MG63 (cell line): ENCODE results near the gene RILPL1. TPM values are rescaled to one million over a fixed set of nuclear protein-coding genes. Genes with fewer than 3 reads are reported as not detected.
"Not testable (repeated sequence)": the region's sequence is repeated elsewhere in the genome, so short reads cannot be mapped to it uniquely, and the experiment has no call there.

Source experiments
- DNase-seq: peaks from one replicate; pipeline ENCODE4 v3.0.0-alpha.2; 2020
- H3K27me3 ChIP-seq: fragments of 250-450 bp; sonication (Bioruptor Pico); 2 replicates; pipeline ENCODE4 v1.5.1; 2020; ENCODE audit warnings: mild to moderate bottlenecking, moderate library complexity
- H3K36me3 ChIP-seq: fragments of 250-450 bp; sonication (Bioruptor Pico); 2 replicates; pipeline ENCODE4 v1.5.1; 2020; ENCODE audit warnings: mild to moderate bottlenecking, moderate library complexity
- H3K4me3 ChIP-seq: fragments of 250-450 bp; sonication (Bioruptor Pico); 2 replicates; pipeline ENCODE4 v1.5.1; 2020; ENCODE audit warnings: mild to moderate bottlenecking, moderate library complexity
- H3K9me3 ChIP-seq: fragments of 250-450 bp; sonication (Bioruptor Pico); 2 replicates; pipeline ENCODE4 v1.5.1; 2020; ENCODE audit warnings: mild to moderate bottlenecking, moderate library complexity
- total RNA-seq: library from RNA; depleted of rRNA; stranded (reverse); fragments of >200 nt; shearing (Covaris generic); gene quantifications from 2 replicates; pipeline ENCODE4 v1.2.3, GENCODE V29; 2014; ENCODE audit warnings: low replicate concordance; rRNA removed

The RILPL1 gene
- total RNA-seq, 1 experiment from 2014 or later, result 24.2 TPM

DNA sequence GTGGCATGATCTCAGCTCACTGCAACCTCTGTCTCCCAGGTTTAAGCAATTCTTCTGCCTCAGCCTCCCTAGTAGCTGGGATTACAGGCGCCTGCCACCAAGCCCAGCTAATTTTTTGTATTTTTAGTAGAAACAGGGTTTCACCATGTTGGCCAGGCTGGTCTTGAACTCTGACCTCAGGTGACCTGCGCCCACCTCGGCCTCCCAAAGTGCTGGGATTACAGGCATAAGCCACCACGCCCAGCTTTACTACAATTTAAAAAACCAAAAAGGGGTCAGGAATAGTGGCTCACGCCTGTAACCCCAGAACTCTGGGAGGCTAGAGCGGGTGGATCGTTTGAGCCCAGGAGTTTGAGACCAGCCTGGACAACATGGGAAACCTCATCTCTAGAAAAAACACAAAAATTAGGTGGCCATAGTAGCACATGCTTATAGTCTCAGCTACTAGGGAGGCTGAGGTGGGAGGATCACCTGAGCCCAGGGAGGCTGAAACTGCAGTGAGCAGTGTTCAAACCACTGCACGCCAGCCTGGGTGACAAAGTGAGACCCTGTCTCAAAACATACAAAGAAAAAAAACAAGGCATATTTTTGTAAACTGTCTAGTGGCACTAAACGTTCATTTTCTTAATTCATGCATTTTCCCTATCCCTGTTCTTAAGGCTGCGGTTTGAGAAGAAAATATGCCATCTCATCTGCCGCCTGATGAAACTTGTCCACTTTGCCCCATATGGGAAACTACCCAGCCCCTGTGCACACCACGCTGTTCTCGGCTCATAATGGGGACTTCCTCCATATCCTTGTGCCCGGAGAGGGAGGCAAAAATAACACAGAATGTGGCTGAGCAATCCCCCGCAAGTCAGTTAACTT, 101.3 kb downstream of the RILPL1 start:
- DNase-seq, H3K4me3 ChIP-seq, H3K9me3 ChIP-seq, H3K27me3 ChIP-seq, H3K36me3 ChIP-seq: not testable (repeated sequence)

- H3K4me3 ChIP-seq, DNase-seq, H3K36me3 ChIP-seq, H3K9me3 ChIP-seq, H3K27me3 ChIP-seq: not testable (repeated sequence)
These were observed 104.4 kb downstream of the RILPL1 start for GRCh38 chr12:123429101-123429500.

GRCh38 chr12:123428591-123428990, 104.9 kb downstream of the RILPL1 start:
- Histone ChIP-seq H3K9me3 (no peaks in the 10 kb centered on the region), H3K36me3 (no peaks in the 10 kb centered on the region), H3K27me3 (no peaks in the 10 kb centered on the region), H3K4me3 (no peak overlapping the region)
- DNase-seq, result no peak

GRCh38 chr12:123427036-123427769, 106.3 kb downstream of the RILPL1 start:
- no peaks in the 10 kb centered on the region for H3K27me3 ChIP-seq
- H3K36me3 ChIP-seq, result no peaks in the 10 kb centered on the region
- H3K9me3 ChIP-seq, result no peaks in the 10 kb centered on the region
- DNase-seq, result no peak
- H3K4me3 ChIP-seq, result no peak overlapping the region

- H3K36me3 ChIP-seq, result no peaks in the 10 kb centered on the region
- no peak for DNase-seq
- H3K27me3 ChIP-seq, result no peaks in the 10 kb centered on the region
- H3K4me3 ChIP-seq, result no peak overlapping the region
- H3K9me3 ChIP-seq, result no peaks in the 10 kb centered on the region
These were observed 112.2 kb downstream of the RILPL1 start for GRCh38 chr12:123421314-123421713.

Other genes starting within 250 kb of the RILPL1 start
- gene SBNO1, start 168.9 kb downstream of the RILPL1 start, total RNA-seq, result 9.7 and 13.8 TPM in 2 replicates
- gene KMT5A, start 149.6 kb downstream of the RILPL1 start, total RNA-seq, result 53.0 and 76.8 TPM in 2 replicates
- gene RILPL2, start 97.0 kb downstream of the RILPL1 start, total RNA-seq, result 1.9 and 3.5 TPM in 2 replicates
- 2.8 and 16.4 TPM in 2 replicates for gene SNRNP35, start 75.6 kb downstream of the RILPL1 start, total RNA-seq
- 395 and 529 TPM in 2 replicates for gene TMED2, start 50.8 kb upstream of the RILPL1 start, total RNA-seq
- 23.5 and 24.1 TPM in 2 replicates for gene DDX55, start 68.4 kb upstream of the RILPL1 start, total RNA-seq
- gene EIF2B1, start 100.0 kb upstream of the RILPL1 start, total RNA-seq, result 26.2 and 82.1 TPM in 2 replicates
- gene GTF2H3, start 100.1 kb upstream of the RILPL1 start, total RNA-seq, result 37.4 and 52.1 TPM in 2 replicates
- 6.3 and 8.3 TPM in 2 replicates for gene TCTN2, start 137.4 kb upstream of the RILPL1 start, total RNA-seq
- gene ATP6V0A2, start 178.6 kb upstream of the RILPL1 start, total RNA-seq, result 15.4 and 18.7 TPM in 2 replicates
- gene DNAH10, start 228.6 kb upstream of the RILPL1 start, total RNA-seq, result 0.25 and 0.40 TPM in 2 replicates